Fibroblast of villous mesenchyme (primary cell): Measurements from ENCODE around the gene SPTA1. TPM values are rescaled to one million over a fixed set of nuclear protein-coding genes. Genes with fewer than 3 reads are reported as not detected.

Experiments used
- DNase-seq: peaks from one replicate; pipeline ENCODE4 v3.0.0-alpha.2; 2010; ENCODE audit warnings: low read depth
- H3K4me3 ChIP-seq: 2 replicates; pipeline ENCODE4 v1.5.1; 2011; ENCODE audit warnings: low read depth, mild to moderate bottlenecking, low read length
- CTCF ChIP-seq: IDR thresholded peaks from 2 replicates; pipeline ENCODE4 v1.5.1; 2012; ENCODE audit warnings: low read depth, mild to moderate bottlenecking, low read length; ENCODE audit not compliant: insufficient read depth
- total RNA-seq: library from RNA; depleted of rRNA; stranded (reverse); fragments of >200 nt; gene quantifications from 2 replicates; pipeline ENCODE4 v1.2.3, GENCODE V29; 2012

The SPTA1 gene
- total RNA-seq, 1 donor, result not detected

GRCh38 chr1:158600735-158601134, 85.8 kb downstream of the SPTA1 start:
- no peak overlapping the region for H3K4me3 ChIP-seq
- TF ChIP-seq CTCF, result no peak
- DNase-seq, result no peak

DNA sequence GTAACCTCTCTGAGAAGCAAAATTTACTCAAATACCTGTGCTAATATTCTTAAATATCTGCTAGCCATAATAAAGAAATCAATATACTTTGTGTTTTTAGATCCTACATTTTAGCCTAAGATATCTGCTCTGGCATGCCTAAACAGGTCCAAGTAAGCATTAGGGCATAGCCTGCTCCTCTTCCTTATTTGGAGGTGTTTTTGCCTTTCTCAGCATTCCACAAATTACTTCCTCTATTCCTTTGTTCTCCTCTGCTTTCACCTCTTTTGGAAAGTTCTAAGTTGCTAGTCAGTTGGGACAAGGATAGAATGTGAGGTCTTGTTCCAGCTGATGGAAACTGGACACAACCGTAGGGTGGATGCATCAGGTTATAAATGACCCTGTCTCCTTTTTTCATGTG, 99.6 kb downstream of the SPTA1 start:
- no peak for DNase-seq
- H3K4me3 ChIP-seq, result no peak overlapping the region
- no peak for TF ChIP-seq CTCF

GRCh38 chr1:158583962-158584361, 102.6 kb downstream of the SPTA1 start:
- DNase-seq, result no peak

DNA sequence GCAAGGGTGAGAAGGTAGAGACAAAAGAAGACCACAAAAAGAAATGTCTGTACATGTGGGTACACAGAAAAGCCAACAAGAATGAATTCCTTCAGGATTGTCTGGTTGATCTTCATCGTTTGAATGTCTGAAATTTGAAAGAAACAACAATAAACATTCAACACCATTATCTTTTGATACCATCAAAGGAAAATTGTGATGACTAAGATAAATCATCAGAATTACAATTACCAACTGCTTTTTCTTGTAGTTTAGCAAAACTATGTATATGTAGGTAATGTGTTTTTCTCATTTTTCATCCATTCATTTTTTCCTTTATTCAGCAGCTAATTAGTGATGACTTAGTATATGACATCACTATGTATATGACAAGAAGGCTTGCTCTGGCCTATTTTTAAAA, 106.8 kb downstream of the SPTA1 start, which contains the start of gene OR10X1:
TSS of gene OR10X1 (minus strand) at position 167 of the 400 bp plus-strand sequence. CDS start at position 167, 0 bp downstream.
- no peak for DNase-seq
- no peak for TF ChIP-seq CTCF
- no peak within 1 kb of the TSS for H3K4me3 ChIP-seq

More at GRCh38 chr1:158583962-158584361, 102.6 kb downstream of the SPTA1 start:
- no peak for TF ChIP-seq CTCF
- no peak overlapping the region for H3K4me3 ChIP-seq

DNA sequence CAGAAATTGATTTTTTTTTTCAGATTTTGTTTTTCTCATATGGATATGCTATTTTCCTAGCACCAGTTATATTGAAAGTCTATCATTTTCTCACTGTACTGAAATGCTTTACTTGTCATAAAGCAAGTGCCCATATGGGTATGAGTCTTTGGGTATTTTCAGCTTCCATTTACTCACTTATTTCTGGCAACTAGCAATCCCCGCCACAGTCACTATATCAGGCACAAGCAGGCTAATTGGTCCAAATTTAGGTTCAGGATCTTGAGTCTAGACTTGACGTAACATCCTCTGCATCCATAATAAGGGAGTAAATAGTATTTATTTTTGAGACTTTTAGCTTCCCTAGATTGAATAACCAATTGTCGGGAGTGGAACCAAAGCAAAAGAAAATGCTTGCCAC, 109.0 kb downstream of the SPTA1 start:
- no peak for DNase-seq
- H3K4me3 ChIP-seq, result no peak overlapping the region
- no peak for TF ChIP-seq CTCF

- TF ChIP-seq CTCF, result no peak
- no peak overlapping the region for H3K4me3 ChIP-seq
- DNase-seq, result no peak
Observed at GRCh38 chr1:158572226-158572625, 114.3 kb downstream of the SPTA1 start.

DNA sequence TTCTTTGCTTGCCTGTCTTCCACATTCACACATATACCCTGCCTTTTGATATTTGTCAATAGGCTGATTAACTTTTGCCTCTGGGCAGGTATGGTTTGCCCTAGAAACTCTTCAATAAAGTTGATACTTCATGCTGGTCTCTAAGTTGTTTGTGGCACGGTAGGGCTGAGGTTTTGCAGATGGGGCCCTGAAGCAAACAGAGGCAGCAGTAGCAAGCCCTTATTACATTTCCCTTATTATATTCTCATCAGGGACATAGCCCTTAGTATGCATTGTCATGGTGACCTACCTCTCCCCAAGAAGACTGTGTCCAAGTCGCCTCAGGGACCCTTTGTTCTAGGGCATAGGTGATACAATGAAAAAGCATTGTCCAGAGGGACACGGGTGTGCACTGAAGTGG, 116.0 kb downstream of the SPTA1 start, which contains the start of gene OR6P1:
TSS of gene OR6P1 (minus strand) at position 101 of the 400 bp plus-strand sequence. CDS start 6,976 bp downstream, outside the sequence.
- TF ChIP-seq CTCF, result no peak
- no peak for DNase-seq
- no peak within 1 kb of the TSS for H3K4me3 ChIP-seq
